ENCODE results near the gene KAT8. TPM values are rescaled to one million over a fixed set of nuclear protein-coding genes. Genes with fewer than 3 reads are reported as not detected.
"Not testable (repeated sequence)": the region's sequence is repeated elsewhere in the genome, so short reads cannot be mapped to it uniquely, and the experiment has no call there.

The KAT8 gene
- total RNA-seq, 1 donor from 2014 or later = 67.4 TPM

DNA sequence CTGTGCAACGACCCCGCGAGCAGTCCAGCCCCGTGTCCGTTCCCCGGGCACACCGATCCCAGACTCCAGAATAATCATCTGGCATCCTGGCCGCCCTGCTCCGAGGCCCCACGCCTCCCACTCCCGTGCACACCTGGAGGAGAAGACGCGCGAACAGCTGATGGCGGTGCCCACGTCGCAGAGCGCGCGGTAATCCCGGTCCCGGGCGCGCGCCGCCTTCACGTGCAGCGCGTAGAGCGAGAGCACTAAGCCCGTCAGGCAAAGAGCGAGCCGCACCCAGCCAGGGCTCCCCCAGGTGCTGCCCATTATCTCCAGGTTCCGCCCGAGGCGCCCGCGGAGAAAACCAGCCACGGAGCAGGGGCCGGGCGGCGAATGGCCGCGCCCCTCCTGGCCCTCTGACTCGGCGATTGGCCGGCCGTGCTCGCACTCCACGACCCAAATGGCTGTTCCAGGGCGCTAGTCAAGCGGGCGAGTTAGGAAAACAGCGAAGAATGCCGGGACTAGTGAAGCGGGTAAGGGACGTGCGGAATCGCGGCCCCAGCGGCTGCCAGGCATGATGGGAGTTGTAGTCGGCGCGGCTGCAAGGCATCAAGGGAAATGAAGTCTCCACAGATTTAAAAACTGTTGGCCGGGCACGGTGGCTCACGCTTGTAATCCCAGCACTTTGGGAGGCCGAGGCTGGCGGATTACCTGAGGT, 22.9 kb upstream of the KAT8 start, which contains the start of gene VKORC1:
Gene VKORC1 (minus strand): TSS at position 374 of the 697 bp plus-strand sequence. CDS start 68 bp downstream, at position 306.
- intact Hi-C loops (cut with DNase I) = loop anchor here (2.0 kb wide), 1 partner anchor 20 kb away; the partner anchor contains the start of genes ZNF646 and ZNF668
- ATAC-seq (peak; percentile 96), DNase-seq (ENCODE audit: missing footprints) (peak; percentile 97)

- DNase-seq (ENCODE audit: missing footprints) (no peak), ATAC-seq (no peak)
- intact Hi-C loops (cut with DNase I) = no loop called here
Observed at GRCh38 chr16:31099860-31100638, 17.4 kb upstream of the KAT8 start.

GRCh38 chr16:31100876-31101641, 16.4 kb upstream of the KAT8 start:
- intact Hi-C loops (cut with DNase I); ATAC-seq: not testable (repeated sequence)
- DNase-seq (ENCODE audit: missing footprints) = peak; percentile 37

GRCh38 chr16:31105677-31106213, 11.7 kb upstream of the KAT8 start:
- ATAC-seq (peak; percentile 89), DNase-seq (ENCODE audit: missing footprints) (peak; percentile 94)
- intact Hi-C loops (cut with DNase I) = no loop called here

DNA sequence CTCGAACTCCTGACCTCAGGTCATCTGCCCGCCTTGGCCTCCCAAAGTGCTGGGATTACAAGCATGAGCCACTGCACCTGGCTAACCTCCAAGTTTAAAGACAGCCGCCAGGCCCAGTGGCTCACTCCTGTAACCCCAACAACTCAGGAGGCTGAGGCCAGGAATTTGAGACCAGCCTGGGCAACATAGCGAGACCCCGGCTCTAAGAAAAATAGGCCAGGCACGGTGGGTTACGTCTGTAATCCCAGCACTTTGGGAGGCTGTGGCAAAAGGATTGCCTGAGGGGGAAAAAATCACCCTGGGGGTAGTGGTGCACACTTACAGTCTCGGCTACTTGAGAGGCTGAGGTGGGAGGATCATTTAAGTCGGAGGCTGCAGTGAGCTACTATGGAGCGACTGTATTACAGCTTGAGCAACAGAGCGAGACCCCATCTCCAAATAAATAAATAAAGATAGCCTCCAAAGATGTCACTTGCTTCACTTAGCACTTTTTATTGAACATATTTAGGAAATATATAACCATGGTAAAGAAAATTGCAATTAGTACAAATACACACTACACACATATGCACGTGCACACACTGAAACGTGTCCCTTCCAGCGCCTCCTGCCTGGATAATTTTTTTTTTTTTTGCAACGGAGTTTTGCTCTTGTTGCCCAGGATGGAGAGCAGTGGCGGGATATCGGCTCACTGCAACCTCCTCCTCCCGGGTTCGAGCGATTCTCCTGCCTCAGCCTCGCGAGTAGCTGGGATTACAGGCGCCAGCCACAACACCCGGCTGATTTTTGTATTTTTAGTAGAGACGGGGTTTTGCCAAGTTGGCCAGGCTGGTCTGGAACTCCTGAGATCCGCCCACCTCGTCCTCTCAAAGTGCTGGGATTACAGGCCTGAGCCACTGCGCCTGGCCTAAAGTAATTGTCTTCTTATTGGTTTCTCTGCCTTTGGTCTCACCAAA, 10.7 kb upstream of the KAT8 start:
- ATAC-seq = no peak
- intact Hi-C loops (cut with DNase I) = no loop called here
- DNase-seq (ENCODE audit: missing footprints) = no peak

DNA sequence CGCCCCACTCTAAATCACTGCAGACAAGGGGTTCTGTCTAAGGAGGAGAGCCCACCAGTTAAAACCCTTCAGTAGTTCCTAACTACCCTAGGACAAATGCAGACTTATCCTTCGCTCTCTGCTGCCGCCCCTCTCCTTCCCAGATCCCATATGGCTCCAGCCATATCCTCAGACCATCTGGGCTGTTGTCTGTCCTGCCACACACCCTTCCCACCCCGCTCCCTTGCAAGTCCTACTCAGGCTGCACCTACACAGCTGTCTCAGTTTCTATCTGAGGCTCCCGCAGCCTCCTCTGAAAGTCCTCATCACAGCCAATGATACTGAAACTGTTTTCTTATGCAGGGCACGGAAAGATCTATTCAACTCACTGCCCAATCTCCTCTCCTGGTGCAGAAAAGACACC, 10.0 kb upstream of the KAT8 start:
- ATAC-seq = no peak
- intact Hi-C loops (cut with DNase I) = no loop called here
- no peak for DNase-seq (ENCODE audit: missing footprints)

GRCh38 chr16:31108035-31108793, 9.2 kb upstream of the KAT8 start, which contains the start of gene BCKDK:
Gene BCKDK (plus strand): TSS chr16:31108386. CDS start chr16:31109224, 838 bp downstream.
- intact Hi-C loops (cut with DNase I) = no loop called here
- peak; percentile 92 for DNase-seq (ENCODE audit: missing footprints)
- ATAC-seq = peak; percentile 76

GRCh38 chr16:31108794-31109558, 8.5 kb upstream of the KAT8 start:
- intact Hi-C loops (cut with DNase I) = no loop called here
- no peak for DNase-seq (ENCODE audit: missing footprints)

GRCh38 chr16:31109622-31110021, 7.8 kb upstream of the KAT8 start:
- no peak for DNase-seq (ENCODE audit: missing footprints)
- intact Hi-C loops (cut with DNase I) = no loop called here
- no peak for ATAC-seq

More at GRCh38 chr16:31108794-31109558, 8.5 kb upstream of the KAT8 start:
- ATAC-seq = no peak

DNA sequence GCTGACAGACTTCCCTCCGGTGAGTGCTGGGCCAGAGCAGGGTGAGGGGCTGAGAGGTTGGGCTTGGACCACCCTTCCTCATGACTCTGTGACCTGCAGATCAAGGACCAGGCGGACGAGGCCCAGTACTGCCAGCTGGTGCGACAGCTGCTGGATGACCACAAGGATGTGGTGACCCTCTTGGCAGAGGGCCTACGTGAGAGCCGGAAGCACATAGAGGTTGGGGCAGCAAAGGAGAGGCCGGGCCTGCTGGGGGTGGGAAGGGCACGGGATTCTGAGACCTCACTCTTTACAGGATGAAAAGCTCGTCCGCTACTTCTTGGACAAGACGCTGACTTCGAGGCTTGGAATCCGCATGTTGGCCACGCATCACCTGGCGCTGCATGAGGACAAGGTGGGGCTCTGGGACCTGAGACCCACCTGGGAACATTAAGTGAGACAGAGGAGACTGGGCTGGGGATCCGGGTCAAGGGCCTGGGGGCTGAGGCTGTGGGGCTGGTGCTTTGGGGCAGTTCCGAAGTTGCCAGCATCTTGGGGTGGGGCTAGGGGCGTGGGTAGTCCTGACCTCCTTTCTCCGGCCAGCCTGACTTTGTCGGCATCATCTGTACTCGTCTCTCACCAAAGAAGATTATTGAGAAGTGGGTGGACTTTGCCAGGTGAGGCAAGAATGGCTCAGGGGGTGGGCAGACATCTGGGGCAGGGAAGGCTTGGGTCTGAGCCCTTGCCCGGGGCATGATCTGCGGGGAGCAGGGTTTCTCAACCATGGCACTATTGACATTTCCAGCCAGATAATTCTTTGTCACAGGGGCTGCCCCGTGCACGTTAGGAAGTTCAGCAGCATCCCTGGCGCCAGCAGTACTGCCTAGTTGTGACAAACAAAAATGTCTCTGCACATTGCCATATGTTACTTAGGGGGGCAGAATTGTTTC, 7.1 kb upstream of the KAT8 start:
- no peak for DNase-seq (ENCODE audit: missing footprints)
- intact Hi-C loops (cut with DNase I) = no loop called here
- ATAC-seq = no peak

DNA sequence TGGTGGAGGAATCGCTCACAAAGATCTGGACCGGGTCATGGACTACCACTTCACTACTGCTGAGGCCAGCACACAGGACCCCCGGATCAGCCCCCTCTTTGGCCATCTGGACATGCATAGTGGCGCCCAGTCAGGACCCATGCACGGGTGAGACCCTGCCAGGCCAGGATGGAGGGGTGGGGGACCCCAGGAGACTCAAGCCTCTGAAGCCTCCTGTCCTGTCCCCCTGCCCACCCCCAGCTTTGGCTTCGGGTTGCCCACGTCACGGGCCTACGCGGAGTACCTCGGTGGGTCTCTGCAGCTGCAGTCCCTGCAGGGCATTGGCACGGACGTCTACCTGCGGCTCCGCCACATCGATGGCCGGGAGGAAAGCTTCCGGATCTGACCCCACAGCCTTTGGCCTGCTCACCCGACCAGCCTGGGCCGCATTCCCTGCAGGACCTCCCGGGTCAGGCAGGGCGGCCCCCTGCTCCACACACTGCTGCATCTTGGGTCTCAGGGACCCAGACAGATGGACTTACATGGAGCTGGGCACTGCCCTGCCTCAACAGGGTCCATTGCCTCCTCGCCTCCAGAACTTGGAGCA, 5.5 kb upstream of the KAT8 start:
- DNase-seq (ENCODE audit: missing footprints) (no peak), ATAC-seq (no peak)
- intact Hi-C loops (cut with DNase I) = loop anchor here (2.0 kb wide), 1 partner anchor 29 kb away; no protein-coding TSS in a partner anchor

DNA sequence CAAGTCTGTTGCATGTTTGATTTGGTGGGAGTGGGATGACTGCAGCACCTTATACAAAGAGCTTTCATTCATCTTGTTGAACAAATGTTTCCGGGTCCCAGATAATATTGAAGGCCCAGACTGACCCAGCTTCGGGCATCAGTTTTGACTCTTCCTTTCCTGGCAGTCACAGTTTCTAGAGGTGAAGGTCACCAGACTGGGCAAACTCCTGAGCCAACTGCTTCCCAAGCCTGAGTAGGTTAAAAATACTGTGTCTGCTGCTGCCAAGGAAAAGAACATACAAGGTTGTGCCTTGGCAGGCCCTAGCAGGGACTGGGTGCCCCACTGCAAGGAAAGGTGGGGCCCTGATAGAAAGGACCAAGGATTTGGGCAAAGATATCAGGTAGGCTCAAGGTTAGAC, 4.8 kb upstream of the KAT8 start:
- ATAC-seq (peak; percentile 15), DNase-seq (ENCODE audit: missing footprints) (no peak)
- intact Hi-C loops (cut with DNase I) = loop anchor here (2.0 kb wide), 1 partner anchor 28 kb away; no protein-coding TSS in a partner anchor

DNA sequence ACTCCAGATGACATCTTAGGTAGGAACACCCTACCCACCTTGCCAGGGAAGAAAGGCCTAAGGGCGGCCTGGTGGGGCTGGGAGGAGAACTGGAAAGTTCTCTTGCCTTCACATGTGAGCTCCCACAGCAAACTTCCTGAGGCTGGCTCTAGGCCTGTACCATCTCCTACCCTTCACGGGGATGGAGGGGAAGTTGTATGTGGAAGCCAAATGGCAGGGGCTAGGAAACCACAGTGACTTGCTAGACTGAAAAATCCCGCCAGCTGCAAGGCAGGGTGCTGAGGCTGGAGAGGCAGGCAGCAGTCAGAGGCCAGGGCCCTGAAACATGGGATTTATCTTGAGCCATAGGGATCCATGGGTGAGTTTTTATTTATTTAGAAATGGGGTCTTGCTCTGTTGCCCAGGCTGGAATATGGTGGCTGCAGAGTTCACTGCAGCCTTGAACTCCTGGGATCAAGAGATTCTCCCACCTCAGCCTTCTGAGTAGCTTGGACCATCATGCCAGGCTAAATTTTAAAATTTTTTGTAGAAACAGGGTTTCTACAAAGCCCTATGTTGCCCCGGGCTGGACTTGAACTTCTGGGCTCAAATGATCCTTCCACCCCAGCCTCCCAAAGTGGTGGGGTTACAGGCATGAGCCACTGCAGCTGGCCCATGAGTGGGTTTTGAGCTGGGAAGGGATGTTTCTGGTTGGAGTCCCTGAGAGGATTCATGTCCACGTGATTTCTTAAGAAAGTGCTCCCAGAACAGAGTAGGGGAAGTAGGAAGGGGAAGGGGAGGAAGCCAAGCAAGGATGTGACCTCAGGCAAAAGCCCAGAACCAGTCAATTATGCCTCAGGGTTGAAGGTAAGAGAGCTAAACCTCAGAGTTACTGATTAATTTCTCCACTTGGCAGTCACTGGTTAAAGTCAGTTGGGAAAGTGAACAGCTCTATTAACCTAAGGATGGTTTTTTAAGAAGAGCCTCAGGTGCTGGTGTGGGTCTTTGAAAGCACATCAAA, 4.0 kb upstream of the KAT8 start:
- DNase-seq (ENCODE audit: missing footprints) (no peak), ATAC-seq (no peak)
- intact Hi-C loops (cut with DNase I) = loop anchor here (2.0 kb wide), 1 partner anchor 27 kb away; no protein-coding TSS in a partner anchor

GRCh38 chr16:31114468-31114867, 3.0 kb upstream of the KAT8 start:
- ATAC-seq = no peak
- no peak for DNase-seq (ENCODE audit: missing footprints)
- intact Hi-C loops (cut with DNase I) = no loop called here
